HG02642 (cell line): ENCODE measurements around the gene FBXL19.
"Not testable (repeated sequence)": the region's sequence is repeated elsewhere in the genome, so short reads cannot be mapped to it uniquely, and the experiment has no call there.

Experiments
- ATAC-seq: cut with Tn5 transposase; IDR thresholded peaks from one replicate; pipeline ENCODE4 v1.9.1; 2021; ENCODE audit warnings: mild to moderate bottlenecking; ENCODE audit not compliant: unreplicated experiment, poor library complexity

The FBXL19 gene

DNA sequence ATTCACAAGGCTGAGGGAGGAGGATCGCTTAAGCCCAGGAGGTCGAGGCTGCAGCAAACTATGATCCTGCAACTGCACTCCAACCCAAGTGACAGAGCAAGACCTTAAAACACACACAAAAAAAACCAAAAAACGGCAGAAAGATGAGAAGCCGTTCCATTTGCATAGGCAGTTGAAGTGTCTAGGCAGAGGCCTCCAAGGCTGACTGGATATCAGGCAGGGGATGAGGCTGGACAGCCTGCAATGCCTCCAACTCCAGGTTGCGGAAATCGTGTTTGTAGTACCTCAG, 2.0 kb upstream of the FBXL19 start:
- ATAC-seq: no peak

DNA sequence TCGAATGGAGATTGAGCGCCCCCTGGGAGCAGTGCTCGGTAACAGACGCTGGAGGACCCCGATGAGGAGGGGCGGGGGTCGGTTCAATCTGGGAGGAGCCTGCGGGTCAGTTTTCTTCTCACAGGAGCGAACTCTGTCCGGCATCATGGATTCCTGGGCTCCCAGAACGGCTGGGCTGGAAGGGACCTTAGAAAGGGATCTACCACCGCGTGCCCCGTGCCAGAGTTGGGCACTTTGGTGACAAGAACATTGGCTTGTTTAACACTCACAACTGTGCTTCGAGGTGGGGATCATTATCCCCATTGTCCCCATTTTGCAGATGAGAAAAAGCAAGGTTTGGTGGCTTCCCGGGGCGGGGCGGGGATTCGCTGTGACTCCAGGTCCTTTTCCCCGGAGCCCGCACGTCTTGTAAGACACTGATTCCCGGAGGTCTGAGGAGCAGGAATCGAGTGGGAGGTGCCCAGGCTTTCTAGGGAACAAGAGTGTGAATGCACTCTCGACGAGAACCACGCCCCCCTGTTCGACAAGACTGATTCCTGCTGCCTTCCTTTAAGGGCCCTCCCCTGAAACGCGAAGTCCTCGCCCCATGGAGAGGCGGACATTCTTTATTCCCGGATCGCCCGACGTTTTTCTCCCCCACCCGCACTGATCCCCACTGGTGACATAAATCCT, 1.5 kb upstream of the FBXL19 start:
- ATAC-seq: peak; percentile 1

DNA sequence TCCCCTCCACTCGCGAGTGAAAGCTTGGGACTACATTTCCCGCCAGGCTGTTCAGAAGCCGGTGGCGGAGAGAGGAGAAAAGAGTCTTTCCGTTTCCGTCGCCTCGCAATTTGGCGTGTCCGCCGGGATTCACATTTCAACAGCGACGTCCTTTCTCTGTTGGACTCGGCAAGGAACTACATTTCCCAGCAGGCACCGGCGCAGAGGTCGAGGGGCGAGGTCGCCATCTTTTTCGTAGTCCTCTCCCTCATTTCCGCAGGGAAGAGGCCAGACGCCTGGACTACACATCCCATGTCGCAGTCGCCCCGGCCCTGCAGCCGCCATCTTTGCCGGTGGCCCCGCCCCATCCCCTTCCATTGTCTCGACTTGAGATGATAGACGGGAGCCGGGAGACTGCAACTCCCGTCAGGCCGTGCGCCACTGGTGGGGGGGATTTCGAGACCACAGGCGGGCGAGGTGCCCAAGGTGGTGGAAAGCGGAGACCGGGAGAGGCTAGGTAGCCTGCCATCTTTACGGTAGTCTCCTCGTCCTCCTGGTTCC, 882 bp upstream of the FBXL19 start:
- ATAC-seq: peak; percentile 81

DNA sequence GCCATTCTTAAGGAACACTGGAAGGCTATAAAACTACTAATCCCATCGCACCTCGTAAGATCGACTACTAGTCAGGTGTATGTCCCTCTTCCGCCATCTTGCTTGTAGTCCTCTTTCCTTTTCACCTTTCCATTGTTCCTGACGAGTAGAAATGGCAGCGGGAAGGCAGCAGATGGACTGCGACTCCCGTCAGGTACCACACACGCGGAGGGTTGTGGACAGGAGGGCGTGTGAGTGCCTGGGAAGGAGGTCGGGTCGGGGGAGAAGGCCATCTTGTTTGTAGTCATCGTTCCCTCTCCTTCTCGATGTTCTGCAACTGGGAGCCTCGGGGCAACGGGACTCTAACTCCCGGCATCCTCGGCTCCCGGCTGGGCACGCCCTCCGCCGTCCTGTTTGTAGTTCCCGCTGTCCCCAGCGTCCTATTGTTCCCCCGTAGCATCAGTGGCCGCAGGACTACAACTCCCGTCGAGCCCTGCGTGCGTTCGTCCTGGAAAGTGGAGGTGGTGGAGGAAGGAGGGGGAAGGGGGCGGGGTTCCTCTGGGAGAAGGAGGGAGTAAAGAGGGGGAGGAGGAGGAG, 324 bp upstream of the FBXL19 start:
- ATAC-seq: peak; percentile 65

DNA sequence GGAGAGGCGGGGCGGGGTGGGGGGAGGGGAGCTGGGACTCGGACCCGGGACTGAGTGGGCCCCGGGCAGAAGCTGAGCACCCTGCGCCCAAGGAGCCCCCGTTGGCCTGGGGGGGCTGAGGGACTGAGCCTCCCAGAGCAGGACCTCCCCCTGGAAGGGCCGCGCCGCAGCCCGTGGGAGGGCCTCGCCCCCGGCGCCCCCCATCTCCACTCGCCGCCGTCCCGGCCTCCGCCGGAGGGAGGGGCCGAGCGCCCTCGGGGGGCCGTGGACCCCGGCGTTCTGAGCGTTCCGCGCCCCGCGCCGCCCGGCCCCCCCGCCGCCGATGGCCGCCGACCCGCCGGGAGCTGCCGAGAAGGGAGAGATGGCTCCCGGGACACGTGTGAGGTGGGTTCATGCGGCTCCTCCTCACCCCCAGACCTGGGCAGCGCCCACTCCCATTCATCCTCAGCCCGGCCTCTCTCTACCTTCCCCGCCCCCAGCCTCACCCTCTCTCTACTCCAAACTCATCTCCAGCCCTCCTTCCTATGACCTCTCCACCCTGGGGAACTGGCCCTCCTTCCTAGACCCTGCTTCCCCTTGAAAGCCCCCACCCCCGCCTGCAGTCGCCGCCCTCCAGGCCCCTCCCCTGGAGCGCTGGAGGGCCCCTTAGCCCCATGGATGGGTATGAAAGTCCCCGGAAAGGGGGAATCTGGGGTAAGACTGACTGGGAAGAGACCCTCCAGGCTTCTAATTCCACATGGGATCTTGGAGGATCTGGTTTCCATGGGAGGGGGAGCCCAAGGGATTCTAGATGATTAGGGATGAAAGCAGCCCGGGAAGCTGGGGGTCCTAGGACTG, 922 bp downstream of the FBXL19 start:
- ATAC-seq: no peak

DNA sequence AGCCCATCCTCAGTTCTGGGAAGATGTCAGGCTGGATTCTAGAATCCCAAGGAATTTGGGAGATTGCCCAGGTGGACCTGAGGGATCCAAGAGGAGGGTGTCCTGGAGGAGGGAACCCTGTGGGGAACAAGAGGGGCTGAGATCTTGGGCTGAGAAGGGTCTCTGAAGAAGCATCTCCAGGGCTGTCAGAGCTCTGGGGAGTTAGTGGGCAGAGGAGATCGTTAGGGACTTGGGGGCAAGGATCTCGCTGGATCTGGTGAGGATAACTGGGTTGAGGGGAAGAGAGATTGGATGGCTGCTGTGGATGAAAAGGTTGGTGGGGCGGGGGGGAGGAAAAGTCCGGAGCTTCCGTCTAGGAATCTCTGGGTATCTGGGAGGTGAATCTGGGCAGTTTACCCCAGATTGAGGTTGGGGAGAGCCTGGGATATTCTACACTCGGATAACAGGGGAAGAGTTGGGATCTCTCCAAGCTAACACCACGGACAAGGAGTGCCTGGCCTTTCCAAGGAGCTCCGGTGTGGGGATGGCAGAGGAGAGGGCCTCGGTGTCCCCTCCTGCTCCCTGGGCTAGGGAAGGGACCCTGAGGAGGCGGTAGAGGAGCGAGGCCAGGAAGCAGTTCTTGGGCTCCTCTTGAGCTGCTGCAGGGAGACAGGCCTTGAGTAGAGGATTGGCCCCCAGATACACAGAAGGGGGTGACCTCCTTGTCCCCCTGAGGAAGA, 1.7 kb downstream of the FBXL19 start:
- no peak for ATAC-seq

DNA sequence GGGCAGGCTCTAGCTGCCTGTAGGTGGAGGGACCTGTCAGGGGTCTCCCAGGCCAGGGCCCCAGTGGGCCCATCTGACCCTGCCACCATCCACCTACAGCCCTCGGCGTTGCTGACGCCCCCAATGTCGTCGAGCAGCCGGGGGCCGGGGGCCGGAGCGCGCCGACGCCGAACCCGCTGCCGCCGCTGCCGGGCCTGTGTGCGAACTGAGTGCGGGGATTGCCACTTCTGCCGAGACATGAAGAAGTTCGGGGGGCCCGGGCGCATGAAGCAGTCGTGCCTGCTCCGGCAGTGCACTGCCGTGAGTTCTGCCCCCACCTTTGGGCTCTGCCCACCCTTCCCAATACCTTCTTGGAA, 2.2 kb downstream of the FBXL19 start:
- ATAC-seq: no peak

DNA sequence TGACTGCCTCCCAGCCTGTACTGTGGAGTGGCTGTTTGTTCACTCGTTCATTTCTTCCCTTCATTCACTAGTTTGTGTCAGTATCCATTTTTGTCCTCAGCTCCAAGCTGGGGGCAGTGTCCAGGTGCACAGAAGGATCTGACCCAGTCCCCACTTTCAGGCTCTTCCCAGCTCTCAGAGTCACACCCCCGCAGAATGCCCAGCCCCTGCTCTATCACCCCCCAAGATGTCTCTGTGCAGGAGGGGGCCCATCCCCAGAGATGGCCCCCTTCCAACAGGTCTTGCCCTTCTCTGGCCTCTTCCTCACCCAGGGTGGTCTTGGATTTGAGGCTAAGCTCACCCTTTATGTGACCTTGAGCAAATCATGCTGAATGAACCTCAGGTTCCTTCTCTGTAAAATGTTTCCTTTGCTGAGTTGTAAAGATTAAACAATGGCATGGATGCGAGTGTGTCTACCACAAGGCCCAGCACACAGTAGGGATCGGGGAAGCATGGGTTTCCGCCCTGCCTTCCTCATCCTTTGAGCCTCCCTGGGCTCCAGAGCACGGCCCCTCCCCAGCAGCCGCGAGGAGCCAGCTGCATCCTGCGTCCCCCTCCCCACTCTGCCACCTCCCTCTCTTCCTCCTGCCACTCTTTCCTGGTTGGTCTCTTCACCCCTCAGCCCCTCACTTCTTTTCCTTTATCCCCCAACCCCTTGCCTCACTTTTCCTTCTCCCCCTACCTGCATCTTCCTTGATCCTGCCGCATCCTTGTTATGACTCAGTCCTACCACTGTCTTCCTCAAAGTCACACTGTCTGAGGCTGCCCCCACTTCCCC, 2.8 kb downstream of the FBXL19 start:
- ATAC-seq: no peak

DNA sequence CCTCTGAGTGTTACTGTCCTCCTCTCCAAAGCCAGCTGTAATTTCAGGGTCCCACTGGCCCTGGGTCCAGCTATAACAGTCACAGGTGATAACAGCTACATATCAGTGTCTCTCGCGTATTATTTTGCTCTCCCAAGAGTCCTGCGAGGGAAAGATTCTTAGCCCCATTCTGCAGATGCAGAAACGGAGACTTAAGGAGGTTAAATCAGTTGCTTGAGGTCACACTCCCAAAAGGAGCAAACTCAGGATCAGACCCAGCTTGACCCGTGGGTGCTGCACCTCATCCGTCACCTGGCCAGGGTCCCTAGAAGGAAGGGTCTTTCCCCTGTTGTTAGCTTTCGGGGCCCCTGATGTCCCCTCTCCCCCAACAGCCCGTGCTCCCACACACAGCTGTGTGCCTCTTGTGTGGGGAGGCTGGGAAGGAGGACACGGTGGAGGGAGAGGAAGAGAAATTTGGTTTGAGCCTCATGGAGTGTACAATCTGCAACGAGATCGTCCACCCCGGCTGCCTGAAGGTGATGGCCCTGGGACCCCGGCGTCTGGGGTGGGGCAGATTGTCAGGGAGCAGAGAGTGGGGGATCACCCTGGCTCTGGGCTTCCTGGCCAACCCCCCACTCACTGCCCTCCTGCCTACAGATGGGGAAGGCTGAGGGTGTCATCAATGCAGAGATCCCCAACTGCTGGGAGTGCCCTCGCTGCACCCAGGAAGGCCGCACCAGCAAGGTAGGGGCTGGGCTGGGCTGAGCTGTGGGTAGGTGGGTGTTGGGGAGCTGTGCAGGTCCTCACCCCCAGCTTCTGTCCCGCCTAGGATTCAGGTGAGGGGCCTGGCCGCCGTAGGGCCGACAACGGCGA, 3.8 kb downstream of the FBXL19 start:
- ATAC-seq: no peak

DNA sequence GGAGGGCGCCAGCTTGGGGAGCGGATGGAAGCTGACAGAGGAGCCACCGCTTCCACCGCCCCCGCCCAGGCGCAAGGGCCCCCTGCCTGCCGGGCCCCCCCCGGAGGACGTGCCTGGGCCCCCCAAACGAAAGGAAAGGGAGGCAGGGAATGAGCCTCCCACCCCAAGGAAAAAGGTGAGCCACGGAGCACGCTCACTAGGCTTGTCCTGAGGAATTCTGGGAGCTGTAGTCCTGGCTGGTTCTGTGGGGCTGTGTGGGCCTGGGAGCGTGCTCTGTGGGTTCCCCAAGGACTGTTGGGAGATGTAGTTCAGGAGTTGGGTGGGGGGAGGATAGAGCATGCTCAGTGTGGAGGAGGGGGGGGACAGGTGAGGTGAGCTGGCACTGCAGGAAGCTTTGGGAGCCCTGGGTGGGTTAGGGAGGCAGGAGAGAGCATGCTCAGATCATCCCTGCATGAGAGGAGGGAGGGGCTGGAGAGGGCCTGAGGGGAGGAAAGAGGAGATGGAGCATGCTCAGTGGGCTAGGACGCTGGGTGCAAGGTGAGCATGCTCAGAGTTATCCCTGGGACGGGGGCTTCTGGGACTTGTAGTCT, 4.5 kb downstream of the FBXL19 start:
- ATAC-seq: no peak

DNA sequence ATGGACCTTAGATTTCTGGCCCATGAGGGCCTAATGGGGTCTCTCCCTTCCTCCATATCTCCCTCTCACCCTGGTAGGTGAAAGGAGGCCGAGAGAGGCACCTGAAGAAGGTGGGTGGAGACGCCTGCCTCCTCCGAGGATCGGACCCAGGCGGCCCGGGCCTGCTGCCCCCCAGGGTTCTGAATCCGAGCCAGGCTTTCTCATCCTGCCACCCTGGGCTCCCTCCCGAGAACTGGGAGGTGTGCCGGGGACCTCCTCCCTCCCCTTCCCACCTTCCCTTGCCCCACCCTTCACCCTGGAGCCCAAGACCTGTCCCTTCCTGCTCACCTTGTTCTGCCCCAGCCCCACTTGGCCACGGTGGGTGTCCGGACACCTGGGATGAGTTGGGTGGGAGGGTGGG, 5.0 kb downstream of the FBXL19 start:
- ATAC-seq: no peak

DNA sequence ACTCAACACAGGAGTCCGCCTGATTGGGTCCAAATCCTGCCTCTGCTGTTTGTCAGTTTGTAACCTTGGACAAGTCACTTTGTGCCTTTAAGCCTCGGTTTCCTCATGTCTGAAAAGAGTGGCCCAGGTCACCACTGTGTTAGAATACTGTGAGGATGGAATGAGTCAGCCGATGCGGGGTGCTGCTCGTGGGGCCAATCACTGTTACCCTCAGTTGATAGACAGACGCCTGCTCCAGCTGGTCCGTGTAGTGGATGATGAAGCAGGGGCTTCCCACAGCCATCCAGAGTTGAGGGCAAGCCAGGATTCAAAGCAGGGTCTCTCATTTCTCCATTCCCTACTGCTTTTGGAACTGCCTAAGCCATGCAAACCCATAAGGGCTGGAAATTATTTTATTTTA, 5.8 kb downstream of the FBXL19 start:
- ATAC-seq: no peak

DNA sequence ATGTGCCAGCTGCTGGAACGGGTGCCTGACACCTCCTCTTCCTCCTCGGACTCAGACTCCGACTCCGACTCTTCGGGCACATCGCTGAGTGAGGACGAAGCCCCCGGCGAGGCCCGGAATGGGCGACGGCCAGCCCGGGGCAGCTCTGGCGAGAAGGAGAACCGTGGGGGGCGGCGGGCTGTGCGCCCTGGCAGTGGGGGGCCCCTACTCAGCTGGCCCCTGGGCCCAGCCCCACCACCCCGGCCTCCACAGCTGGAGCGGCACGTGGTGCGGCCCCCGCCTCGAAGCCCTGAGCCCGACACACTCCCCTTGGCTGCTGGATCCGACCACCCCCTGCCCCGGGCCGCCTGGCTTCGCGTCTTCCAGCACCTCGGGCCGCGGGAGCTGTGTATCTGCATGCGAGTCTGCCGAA, 6.8 kb downstream of the FBXL19 start:
- no peak for ATAC-seq

DNA sequence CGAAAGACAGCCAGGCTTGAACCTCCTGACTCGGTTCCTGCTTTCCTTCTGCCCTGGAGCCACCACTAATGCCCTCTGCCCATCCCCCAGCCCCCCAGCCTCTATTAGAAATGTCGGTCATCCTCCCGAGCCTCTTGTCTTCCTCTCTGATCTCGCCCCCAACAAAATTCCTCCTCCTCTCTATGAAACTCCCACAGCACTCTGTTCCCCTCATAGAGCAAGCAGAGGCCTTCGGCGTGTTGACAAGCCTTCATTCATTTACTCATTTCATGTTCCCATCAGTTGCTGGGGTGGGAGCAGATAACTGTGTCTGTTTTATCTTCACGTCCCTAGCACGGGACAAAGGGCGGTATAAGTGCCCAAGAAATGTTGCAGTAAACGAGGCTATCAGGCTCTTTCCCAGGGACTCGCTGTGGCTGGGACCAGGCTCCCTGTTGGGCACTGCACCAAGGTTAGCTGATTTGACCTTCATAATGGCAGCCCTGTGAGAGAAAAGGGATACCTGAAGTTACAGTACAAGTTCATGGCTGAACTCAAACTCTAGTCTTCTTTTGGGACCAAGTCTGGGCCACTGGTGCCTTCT, 7.8 kb downstream of the FBXL19 start:
- ATAC-seq: no peak

DNA sequence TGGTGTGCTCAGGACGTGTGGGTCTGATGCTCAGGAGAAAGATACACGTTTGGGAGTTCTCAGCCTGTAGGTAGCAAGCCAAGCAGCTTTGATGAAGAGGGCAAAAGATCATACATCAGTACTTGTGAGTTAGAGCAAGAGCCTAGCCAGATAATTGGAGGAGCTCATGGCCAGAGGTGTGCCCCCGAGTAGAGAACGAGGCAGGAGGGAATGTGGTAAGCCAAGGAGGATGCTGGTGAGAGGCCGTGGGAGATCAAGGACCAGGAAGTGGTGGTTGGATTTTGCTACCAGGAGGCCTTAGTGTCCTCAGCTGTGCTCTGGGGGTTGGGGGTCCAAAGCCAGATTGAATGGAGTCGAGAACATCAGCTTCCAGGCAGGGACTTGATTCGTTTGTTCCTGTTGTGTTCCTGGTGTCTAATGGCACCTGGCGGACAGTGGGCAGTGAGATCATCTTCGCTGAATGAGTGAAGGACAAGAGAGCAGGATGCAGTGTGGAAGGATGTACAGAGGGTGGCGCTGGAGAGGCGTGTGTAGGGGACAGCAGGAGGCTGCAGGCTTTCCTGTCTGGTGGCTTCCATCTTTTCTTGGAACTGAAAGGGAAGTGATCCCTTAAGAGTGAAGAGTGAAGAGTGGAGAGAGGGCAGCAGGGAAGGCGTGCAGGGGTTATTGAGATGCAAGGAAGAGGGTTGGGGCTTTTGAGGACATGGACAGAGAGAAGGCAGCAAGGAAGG, 11.6 kb downstream of the FBXL19 start:
- ATAC-seq: no peak

DNA sequence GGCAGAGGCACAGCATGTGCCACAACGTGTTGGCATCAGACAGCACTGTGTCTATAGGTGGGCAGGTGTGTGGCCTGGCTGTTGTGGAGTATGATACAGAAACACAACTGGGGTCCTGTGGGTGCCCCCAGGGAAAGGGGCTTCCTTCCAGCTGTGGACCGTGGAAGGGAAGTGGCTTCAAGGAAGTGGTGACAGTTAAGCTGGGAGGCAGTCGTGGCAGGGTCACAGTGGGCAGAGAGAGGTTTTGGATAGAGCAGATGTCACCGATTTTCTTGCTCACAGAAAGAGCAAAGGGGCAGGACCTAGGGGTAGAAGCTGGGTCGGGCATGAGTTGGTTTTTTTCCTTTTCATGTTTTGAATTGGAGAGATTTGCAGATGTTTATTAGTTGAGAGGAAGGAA, 14.3 kb downstream of the FBXL19 start:
- ATAC-seq: no peak

DNA sequence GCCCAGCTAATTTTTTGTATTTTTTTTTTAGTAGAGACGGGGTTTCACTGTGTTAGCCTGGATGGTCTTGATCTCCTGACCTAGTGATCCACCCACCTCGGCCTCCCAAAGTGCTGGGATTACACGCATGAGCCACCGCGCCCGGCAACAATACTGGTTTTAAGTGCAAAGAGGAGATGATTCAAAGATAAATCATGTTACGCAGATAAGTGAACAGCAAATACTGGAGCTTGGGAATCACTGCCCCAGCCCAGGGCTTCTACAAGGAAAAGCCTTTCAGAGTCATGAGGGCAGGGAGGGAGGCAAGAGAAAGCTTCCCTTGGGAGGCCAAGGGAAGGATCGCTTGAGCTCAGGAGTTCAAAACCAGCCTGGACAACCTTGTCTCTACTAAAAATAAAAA, 16.2 kb downstream of the FBXL19 start:
- not testable (repeated sequence) for ATAC-seq
